ENCODE data around the gene HJURP. TPM values are rescaled to one million over a fixed set of nuclear protein-coding genes. Genes with fewer than 3 reads are reported as not detected.
A peak's percentile ranks its signal among the peaks of the same experiment; 100 is the strongest.

Gene HJURP
- total RNA-seq, 1 donor from 2014 or later, result 1.5 TPM

- H3K9me3 ChIP-seq, result no peaks in the 10 kb centered on the region
- H3K27me3 ChIP-seq (ENCODE audit: low read depth), result no peaks in the 10 kb centered on the region
- intact Hi-C loops (cut with DNase I), result no loop called here
- ATAC-seq (no peak), DNase-seq (no peak)
- peak overlapping the region; percentile 74 for H3K4me3 ChIP-seq
- H3K36me3 ChIP-seq, result no peaks in the 10 kb centered on the region
- no peak overlapping the region for H3K27ac ChIP-seq
- H3K4me1 ChIP-seq, result peaks cover 15% of the 10 kb centered on the region
- TF ChIP-seq CTCF (IDR thresholded peaks at IDR 0.05), result no peak
Measured at GRCh38 chr2:233853353-233853752, 982 bp downstream of the HJURP start.

GRCh38 chr2:233852056-233852455 is 2.3 kb downstream of the HJURP start:
- ATAC-seq (no peak), DNase-seq (no peak)
- no peaks in the 10 kb centered on the region for H3K9me3 ChIP-seq
- intact Hi-C loops (cut with DNase I), result no loop called here
- H3K27me3 ChIP-seq (ENCODE audit: low read depth), result no peaks in the 10 kb centered on the region
- TF ChIP-seq CTCF (IDR thresholded peaks at IDR 0.05), result no peak
- peaks cover 15% of the 10 kb centered on the region for H3K4me1 ChIP-seq
- no peak overlapping the region for H3K4me3 ChIP-seq
- H3K36me3 ChIP-seq, result no peaks in the 10 kb centered on the region
- H3K27ac ChIP-seq, result no peak overlapping the region

- Histone ChIP-seq H3K9me3 (no peaks in the 10 kb centered on the region), H3K27me3 (ENCODE audit: low read depth) (no peaks in the 10 kb centered on the region), H3K4me1 (peaks cover 15% of the 10 kb centered on the region), H3K36me3 (no peaks in the 10 kb centered on the region), H3K27ac (no peak overlapping the region), H3K4me3 (no peak overlapping the region)
- ATAC-seq (no peak), DNase-seq (no peak)
- no peak for TF ChIP-seq CTCF (IDR thresholded peaks at IDR 0.05)
- intact Hi-C loops (cut with DNase I), result no loop called here
Measured at GRCh38 chr2:233851169-233851568, 3.2 kb downstream of the HJURP start.

- peaks cover 15% of the 10 kb centered on the region for H3K4me1 ChIP-seq
- ATAC-seq (no peak), DNase-seq (no peak)
- TF ChIP-seq CTCF (IDR thresholded peaks at IDR 0.05), result no peak
- intact Hi-C loops (cut with DNase I), result no loop called here
- H3K36me3 ChIP-seq, result no peaks in the 10 kb centered on the region
- H3K4me3 ChIP-seq, result no peak overlapping the region
- H3K27me3 ChIP-seq (ENCODE audit: low read depth), result no peaks in the 10 kb centered on the region
- H3K9me3 ChIP-seq, result no peaks in the 10 kb centered on the region
- H3K27ac ChIP-seq, result no peak overlapping the region
Measured at GRCh38 chr2:233850745-233851144, 3.6 kb downstream of the HJURP start.

- no peak for ATAC-seq
- H3K4me3 ChIP-seq, result no peak overlapping the region
- H3K9me3 ChIP-seq, result no peaks in the 10 kb centered on the region
- no peak for DNase-seq
- TF ChIP-seq CTCF (IDR thresholded peaks at IDR 0.05), result no peak
- peaks cover 10% of the 10 kb centered on the region for H3K4me1 ChIP-seq
- intact Hi-C loops (cut with DNase I), result no loop called here
- no peaks in the 10 kb centered on the region for H3K36me3 ChIP-seq
- no peaks in the 10 kb centered on the region for H3K27me3 ChIP-seq (ENCODE audit: low read depth)
- H3K27ac ChIP-seq, result no peak overlapping the region
Measured at GRCh38 chr2:233849607-233850271, 4.6 kb downstream of the HJURP start.
